Fibroblast of lung (primary cell): Measurements from ENCODE around the gene ATP10B.

Experiments used
- CTCF ChIP-seq, 2 donors: IDR thresholded peaks in 1 of 2; conservative IDR thresholded peaks in 1 of 2; 1 replicate in 1 of 2; 2 replicates in 1 of 2; pipeline ENCODE4 v1.5.1; 2011 to 2012; ENCODE audit warnings: low read length in 2 of 2, control low read depth in 1 of 2, inconsistent platforms in 1 of 2, low read depth in 1 of 2, mild to moderate bottlenecking in 1 of 2
- EZH2 ChIP-seq: IDR thresholded peaks from 2 replicates; pipeline ENCODE4 v1.5.1; 2012; ENCODE audit warnings: low read length, control low read depth, mild to moderate bottlenecking; ENCODE audit errors: missing control alignments

- TF ChIP-seq CTCF (conservative IDR thresholded peaks at IDR 0.05 in 1 of 2, IDR thresholded peaks at IDR 0.05 in 1 of 2; ENCODE audit: low read depth in 1 of 2, low read length in 2 of 2) (no peak), EZH2 (no peak)
Measured at GRCh38 chr5:160616712-160617497, 235.1 kb downstream of the ATP10B start.
